Liver (tissue), 9 donors: ENCODE measurements around the gene GFRA1. TPM values are rescaled to one million over a fixed set of nuclear protein-coding genes. Genes with fewer than 3 reads are reported as not detected.

ENCODE experiments used
- DNase-seq: peaks from one replicate; pipeline ENCODE4 v3.0.0-alpha.2; 2017; ENCODE audit warnings: low spot score
- H3K27ac ChIP-seq, 2 donors: one replicate each; pipeline ENCODE4 v1.7.0; 2013; ENCODE audit warnings: inconsistent platforms in 2 of 2, low read length in 2 of 2, control low read depth in 1 of 2, low read depth in 1 of 2, mild to moderate bottlenecking in 1 of 2
- H3K27me3 ChIP-seq, 4 donors: one replicate each; pipeline versions ENCODE4 v1.6.1 to v1.7.0; 2013; ENCODE audit warnings: low read length in 3 of 4, inconsistent platforms in 1 of 4, mild to moderate bottlenecking in 1 of 4, moderate library complexity in 1 of 4; ENCODE audit not compliant: control insufficient read depth in 4 of 4, insufficient read depth in 4 of 4
- H3K36me3 ChIP-seq, 4 donors: one replicate each; pipeline versions ENCODE4 v1.6.1 to v1.7.0; 2013; ENCODE audit warnings: low read length in 3 of 4, mild to moderate bottlenecking in 3 of 4, low read depth in 1 of 4, moderate library complexity in 1 of 4; ENCODE audit not compliant: control insufficient read depth in 4 of 4, insufficient read depth in 3 of 4
- H3K4me1 ChIP-seq, 4 donors: one replicate each; pipeline versions ENCODE4 v1.6.1 to v1.7.0; 2013; ENCODE audit warnings: low read length in 3 of 4, mild to moderate bottlenecking in 3 of 4, moderate library complexity in 1 of 4; ENCODE audit not compliant: control insufficient read depth in 4 of 4, insufficient read depth in 4 of 4
- H3K4me3 ChIP-seq, 3 donors: one replicate each; pipeline versions ENCODE4 v1.6.1 to v1.7.0; 2013; ENCODE audit warnings: low read length in 3 of 3, control low read depth in 1 of 3, low read depth in 1 of 3, mild to moderate bottlenecking in 1 of 3
- H3K9ac ChIP-seq, 2 donors: one replicate each; pipeline ENCODE4 v1.7.0; 2013; ENCODE audit warnings: low read length in 2 of 2, mild to moderate bottlenecking in 2 of 2, moderate library complexity in 2 of 2, control low read depth in 1 of 2, low read depth in 1 of 2
- H3K9me3 ChIP-seq, 4 donors: one replicate each; pipeline versions ENCODE4 v1.6.1 to v1.7.0; 2013; ENCODE audit warnings: low read length in 3 of 4; ENCODE audit not compliant: control insufficient read depth in 4 of 4
- ATF3 ChIP-seq: IDR thresholded peaks from 2 replicates; pipeline ENCODE4 v1.6.1; 2016; ENCODE audit warnings: antibody characterized with exemption
- EGR1 ChIP-seq, 2 donors: IDR thresholded peaks; 2 replicates each; pipeline ENCODE4 v1.6.1; 2016 to 2018; ENCODE audit warnings: antibody characterized with exemption in 2 of 2, low read depth in 2 of 2
- FOXA2 ChIP-seq: IDR thresholded peaks from 2 replicates; pipeline ENCODE4 v1.6.1; 2016; ENCODE audit warnings: antibody characterized with exemption
- HNF4A ChIP-seq, 2 donors: conservative IDR thresholded peaks; 2 replicates each; pipeline ENCODE4 v1.6.1; 2016; ENCODE audit warnings: antibody characterized with exemption in 2 of 2, mild to moderate bottlenecking in 2 of 2
- JUND ChIP-seq, 2 donors: IDR thresholded peaks; 2 replicates each; pipeline ENCODE4 v1.6.1; 2016; ENCODE audit warnings: antibody characterized with exemption in 2 of 2
- MAX ChIP-seq: IDR thresholded peaks from 2 replicates; pipeline ENCODE4 v1.6.1; 2016; ENCODE audit warnings: antibody characterized with exemption
- RAD21 ChIP-seq, 2 donors: IDR thresholded peaks; 2 replicates each; pipeline ENCODE4 v1.6.1; 2016; ENCODE audit warnings: antibody characterized with exemption in 2 of 2, mild to moderate bottlenecking in 2 of 2
- REST ChIP-seq: IDR thresholded peaks from 2 replicates; pipeline ENCODE4 v1.6.1; 2016; ENCODE audit warnings: antibody characterized with exemption, mild to moderate bottlenecking
- RXRA ChIP-seq, 2 donors: IDR thresholded peaks; 2 replicates each; pipeline ENCODE4 v1.6.1; 2017 to 2018; ENCODE audit warnings: antibody characterized with exemption in 2 of 2, mild to moderate bottlenecking in 1 of 2
- SP1 ChIP-seq: IDR thresholded peaks from 2 replicates; pipeline ENCODE4 v1.6.1; 2018; ENCODE audit warnings: antibody characterized with exemption, mild to moderate bottlenecking
- TAF1 ChIP-seq: conservative IDR thresholded peaks from 2 replicates; pipeline ENCODE4 v1.6.1; 2016; ENCODE audit warnings: antibody characterized with exemption, mild to moderate bottlenecking
- YY1 ChIP-seq: IDR thresholded peaks from 2 replicates; pipeline ENCODE4 v1.6.1; 2016; ENCODE audit warnings: antibody characterized with exemption, mild to moderate bottlenecking
- WGBS: extraction: QIAGEN DNeasy Blood & Tissue Kit; methylation state at CpG from one replicate; pipeline ENCODE4 v1.1.7; 2013; 5-methylcytosine and 5-hydroxymethylcytosine counted together
- polyA plus RNA-seq, 2 donors: library from polyadenylated mRNA; stranded (reverse) in 1 of 2; unstranded in 1 of 2; fragments of 200-250 nt in 1 of 2; fragments of >200 nt in 1 of 2; fragmentation: Nextera tagmentation in 1 of 2; extraction: Ambion mirVana in 1 of 2; gene quantifications; one replicate each; pipeline versions ENCODE4 v1.2.1 to v1.2.3, GENCODE V29; 2013 to 2015
- total RNA-seq, 2 donors: library from RNA; depleted of rRNA; stranded (reverse); fragments of >200 nt; gene quantifications; one replicate each; pipeline ENCODE4 v1.2.3, GENCODE V29; 2014
- TF ChIP-seq, protein P1 (sequence below): IDR thresholded peaks from 2 replicates; pipeline ENCODE4 v1.6.1; 2016; ENCODE audit warnings: antibody characterized with exemption
- TF ChIP-seq, protein P2 (sequence below): fragments of 150-350 bp; IDR thresholded peaks from 2 replicates; pipeline ENCODE4 v1.5.1; 2017; ENCODE audit warnings: improper control_type of control experiment, low read depth, low read length; ENCODE audit not compliant: missing input control
- donor health status: healthy.
- donor health status: healthy.
- donor health status: healthy.
- donor health status: healthy.
- donor health status: healthy.

GFRA1 gene
- total and polyA plus RNA-seq, 4 donors: 14.2 to 53.6 (median 17.8) TPM

DNA sequence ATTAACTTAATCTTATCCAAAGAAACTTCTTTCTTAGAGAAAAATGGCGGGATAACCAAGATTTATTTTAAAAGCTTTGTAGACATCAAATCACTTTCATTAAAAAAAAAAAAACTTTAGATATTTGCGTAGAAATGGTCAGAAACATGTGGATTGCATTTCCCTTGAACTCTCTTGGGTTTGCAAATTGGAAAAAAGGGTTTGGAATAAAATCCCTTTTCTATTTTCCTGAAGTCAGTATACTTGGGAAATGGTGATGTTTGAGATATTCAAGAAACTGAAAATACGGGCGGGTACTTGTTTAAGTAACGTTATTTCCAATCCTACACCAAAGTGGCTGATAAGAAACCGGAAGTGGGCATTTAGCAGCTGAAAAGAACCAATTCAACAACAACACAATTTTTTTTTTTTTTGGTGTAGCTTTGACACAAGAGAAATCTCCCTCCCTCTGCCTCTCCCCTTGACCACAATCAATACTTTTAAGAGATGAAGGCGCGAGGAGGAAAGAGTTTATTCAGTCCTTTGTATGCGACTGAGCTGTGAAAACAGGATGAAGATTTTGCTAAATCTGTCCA is 13.7 kb upstream of the GFRA1 start:
- no peak for TF ChIP-seq EGR1 (IDR thresholded peaks at IDR 0.05; ENCODE audit: low read depth in 2 of 2)
- TF ChIP-seq MAX: no peak
- no peak for TF ChIP-seq REST
- no peak for TF ChIP-seq JUND (IDR thresholded peaks at IDR 0.05)
- no peak for TF ChIP-seq SP1
- no peak for TF ChIP-seq RAD21 (IDR thresholded peaks at IDR 0.05)
- TF ChIP-seq, protein P1, sequence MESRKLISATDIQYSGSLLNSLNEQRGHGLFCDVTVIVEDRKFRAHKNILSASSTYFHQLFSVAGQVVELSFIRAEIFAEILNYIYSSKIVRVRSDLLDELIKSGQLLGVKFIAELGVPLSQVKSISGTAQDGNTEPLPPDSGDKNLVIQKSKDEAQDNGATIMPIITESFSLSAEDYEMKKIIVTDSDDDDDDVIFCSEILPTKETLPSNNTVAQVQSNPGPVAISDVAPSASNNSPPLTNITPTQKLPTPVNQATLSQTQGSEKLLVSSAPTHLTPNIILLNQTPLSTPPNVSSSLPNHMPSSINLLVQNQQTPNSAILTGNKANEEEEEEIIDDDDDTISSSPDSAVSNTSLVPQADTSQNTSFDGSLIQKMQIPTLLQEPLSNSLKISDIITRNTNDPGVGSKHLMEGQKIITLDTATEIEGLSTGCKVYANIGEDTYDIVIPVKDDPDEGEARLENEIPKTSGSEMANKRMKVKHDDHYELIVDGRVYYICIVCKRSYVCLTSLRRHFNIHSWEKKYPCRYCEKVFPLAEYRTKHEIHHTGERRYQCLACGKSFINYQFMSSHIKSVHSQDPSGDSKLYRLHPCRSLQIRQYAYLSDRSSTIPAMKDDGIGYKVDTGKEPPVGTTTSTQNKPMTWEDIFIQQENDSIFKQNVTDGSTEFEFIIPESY: no peak
- TF ChIP-seq, protein P2, sequence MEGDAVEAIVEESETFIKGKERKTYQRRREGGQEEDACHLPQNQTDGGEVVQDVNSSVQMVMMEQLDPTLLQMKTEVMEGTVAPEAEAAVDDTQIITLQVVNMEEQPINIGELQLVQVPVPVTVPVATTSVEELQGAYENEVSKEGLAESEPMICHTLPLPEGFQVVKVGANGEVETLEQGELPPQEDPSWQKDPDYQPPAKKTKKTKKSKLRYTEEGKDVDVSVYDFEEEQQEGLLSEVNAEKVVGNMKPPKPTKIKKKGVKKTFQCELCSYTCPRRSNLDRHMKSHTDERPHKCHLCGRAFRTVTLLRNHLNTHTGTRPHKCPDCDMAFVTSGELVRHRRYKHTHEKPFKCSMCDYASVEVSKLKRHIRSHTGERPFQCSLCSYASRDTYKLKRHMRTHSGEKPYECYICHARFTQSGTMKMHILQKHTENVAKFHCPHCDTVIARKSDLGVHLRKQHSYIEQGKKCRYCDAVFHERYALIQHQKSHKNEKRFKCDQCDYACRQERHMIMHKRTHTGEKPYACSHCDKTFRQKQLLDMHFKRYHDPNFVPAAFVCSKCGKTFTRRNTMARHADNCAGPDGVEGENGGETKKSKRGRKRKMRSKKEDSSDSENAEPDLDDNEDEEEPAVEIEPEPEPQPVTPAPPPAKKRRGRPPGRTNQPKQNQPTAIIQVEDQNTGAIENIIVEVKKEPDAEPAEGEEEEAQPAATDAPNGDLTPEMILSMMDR: no peak
- TF ChIP-seq HNF4A (conservative IDR thresholded peaks at IDR 0.05): no peak
- no peak for TF ChIP-seq RXRA (IDR thresholded peaks at IDR 0.05)
- no peak for TF ChIP-seq FOXA2
- no peak for TF ChIP-seq TAF1
- no peak for TF ChIP-seq YY1
- no peak overlapping the region for H3K9ac ChIP-seq
- H3K27ac ChIP-seq: no peak overlapping the region
- no peaks in the 10 kb centered on the region for H3K27me3 ChIP-seq
- 76% methylated on average over 9 of the region's 9 CpGs for WGBS
- no peak for DNase-seq
- no peaks in the 10 kb centered on the region for H3K4me1 ChIP-seq
- H3K4me3 ChIP-seq: no peak overlapping the region
- no peaks in the 10 kb centered on the region for H3K36me3 ChIP-seq
- no peaks in the 10 kb centered on the region for H3K9me3 ChIP-seq

- DNase-seq: no peak
- no peak overlapping the region for H3K27ac ChIP-seq
These were observed 8.8 kb upstream of the GFRA1 start for GRCh38 chr10:116281775-116282174.

More at GRCh38 chr10:116281775-116282174, 8.8 kb upstream of the GFRA1 start:
- Histone ChIP-seq H3K27me3 (no peaks in the 10 kb centered on the region), H3K4me3 (no peak overlapping the region), H3K9ac (no peak overlapping the region), H3K9me3 (no peaks in the 10 kb centered on the region), H3K36me3 (no peaks in the 10 kb centered on the region), H3K4me1 (no peaks in the 10 kb centered on the region)
- 83% methylated on average over 3 of the region's 3 CpGs for WGBS
- TF ChIP-seq MAX (no peak), ATF3 (no peak), RXRA (IDR thresholded peaks at IDR 0.05) (no peak)
- TF ChIP-seq, protein P2: no peak
